HEK293T (cell line): ENCODE data around the gene THSD7B.
"Not testable (repeated sequence)": the region's sequence is repeated elsewhere in the genome, so short reads cannot be mapped to it uniquely, and the experiment has no call there.

Experiments
- ELF4 ChIP-seq: fragments of 450-650 bp; IDR thresholded peaks from 2 replicates; pipeline ENCODE4 v1.6.1; 2017; ENCODE audit warnings: antibody characterized with exemption
- FOXA1 ChIP-seq: fragments of 450-650 bp; IDR thresholded peaks from 2 replicates; pipeline ENCODE4 v1.6.1; 2016; ENCODE audit warnings: mild to moderate bottlenecking
- FOXK2 ChIP-seq: fragments of 450-650 bp; IDR thresholded peaks from 2 replicates; pipeline ENCODE4 v1.6.1; 2016; ENCODE audit warnings: mild to moderate bottlenecking
- NFRKB ChIP-seq: fragments of 450-650 bp; IDR thresholded peaks from 2 replicates; pipeline ENCODE4 v1.6.1; 2016; ENCODE audit warnings: mild to moderate bottlenecking, moderate library complexity
- SP1 ChIP-seq: fragments of 450-650 bp; IDR thresholded peaks from 2 replicates; pipeline ENCODE4 v1.6.1; 2017
- ZNF384 ChIP-seq: fragments of 450-650 bp; IDR thresholded peaks from 2 replicates; pipeline ENCODE4 v1.6.1; 2016

DNA sequence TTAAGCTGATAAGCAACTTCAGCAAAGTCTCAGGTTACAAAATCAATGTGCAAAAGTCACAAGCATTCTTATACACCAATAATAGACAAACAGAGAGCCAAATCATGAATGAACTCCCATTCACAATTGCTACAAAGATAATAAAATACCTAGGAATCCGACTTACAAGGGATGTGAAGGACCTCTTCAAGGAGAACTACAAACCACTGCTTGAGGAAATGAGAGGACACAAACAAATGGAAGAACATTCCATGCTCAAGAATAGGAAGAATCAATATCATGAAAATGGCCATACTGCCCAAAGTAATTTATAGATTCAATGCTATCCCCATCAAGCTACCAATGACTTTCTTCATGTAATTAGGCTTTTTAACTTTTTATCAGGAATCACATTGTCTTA is 934.9 kb downstream of the THSD7B start:
- not testable (repeated sequence) for TF ChIP-seq ELF4, FOXK2, NFRKB, ZNF384, SP1, FOXA1
